Fibroblast of lung (primary cell): Measurements from ENCODE around the gene ARHGAP5. TPM values are rescaled to one million over a fixed set of nuclear protein-coding genes. Genes with fewer than 3 reads are reported as not detected.

Experiments used
- DNase-seq, 2 donors: peaks; one replicate each; pipeline versions ENCODE4 v3.0.0 to v3.0.0-alpha.2; 2010; ENCODE audit warnings: low read depth in 2 of 2
- H2AFZ ChIP-seq: 2 replicates; pipeline ENCODE4 v1.5.1; 2012; ENCODE audit warnings: low read length, control low read depth, inconsistent platforms
- H3K27ac ChIP-seq: 2 replicates; pipeline ENCODE4 v1.5.1; 2011; ENCODE audit warnings: low read length, control low read depth; ENCODE audit not compliant: insufficient read depth
- H3K27me3 ChIP-seq: 2 replicates; pipeline ENCODE4 v1.5.1; 2011; ENCODE audit warnings: mild to moderate bottlenecking, low read length; ENCODE audit not compliant: control insufficient read depth, insufficient read depth
- H3K36me3 ChIP-seq: 2 replicates; pipeline ENCODE4 v1.5.1; 2011; ENCODE audit warnings: low read length; ENCODE audit not compliant: control insufficient read depth, insufficient read depth
- H3K4me1 ChIP-seq: 2 replicates; pipeline ENCODE4 v1.5.1; 2011; ENCODE audit warnings: low read length; ENCODE audit not compliant: control insufficient read depth, insufficient read depth; ENCODE audit errors: extremely low read depth
- H3K4me2 ChIP-seq: 2 replicates; pipeline ENCODE4 v1.5.1; 2011; ENCODE audit warnings: low read length, control low read depth; ENCODE audit not compliant: insufficient read depth; ENCODE audit errors: extremely low read depth
- H3K4me3 ChIP-seq, 4 experiments: fragments of 200-600 bp in 1 of 4; sonication (generic) in 1 of 4; replicated peaks in 1 of 4; 2 replicates each; pipeline ENCODE4 v1.5.1; 2011 to 2016; ENCODE audit warnings: low read length in 4 of 4, low read depth in 3 of 4, mild to moderate bottlenecking in 3 of 4, control low read depth in 2 of 4, inconsistent platforms in 1 of 4, mixed read lengths in 1 of 4; ENCODE audit not compliant: insufficient read depth in 1 of 4; ENCODE audit errors: control extremely low read depth in 1 of 4
- H3K79me2 ChIP-seq: 2 replicates; pipeline ENCODE4 v1.5.1; 2012; ENCODE audit warnings: mild to moderate bottlenecking, low read length, inconsistent platforms; ENCODE audit not compliant: control insufficient read depth, insufficient read depth
- H3K9ac ChIP-seq: 2 replicates; pipeline ENCODE4 v1.5.1; 2011; ENCODE audit warnings: mild to moderate bottlenecking, low read length, control low read depth; ENCODE audit not compliant: insufficient read depth
- H3K9me3 ChIP-seq: 2 replicates; pipeline ENCODE4 v1.5.1; 2012; ENCODE audit warnings: low read depth, low read length; ENCODE audit not compliant: control insufficient read depth, insufficient read depth
- H4K20me1 ChIP-seq: 2 replicates; pipeline ENCODE4 v1.5.1; 2011; ENCODE audit warnings: low read length; ENCODE audit not compliant: control insufficient read depth, insufficient read depth; ENCODE audit errors: extremely low read depth
- CTCF ChIP-seq, 2 donors: IDR thresholded peaks in 1 of 2; conservative IDR thresholded peaks in 1 of 2; 1 replicate in 1 of 2; 2 replicates in 1 of 2; pipeline ENCODE4 v1.5.1; 2011 to 2012; ENCODE audit warnings: low read length in 2 of 2, control low read depth in 1 of 2, inconsistent platforms in 1 of 2, low read depth in 1 of 2, mild to moderate bottlenecking in 1 of 2
- EZH2 ChIP-seq: IDR thresholded peaks from 2 replicates; pipeline ENCODE4 v1.5.1; 2012; ENCODE audit warnings: low read length, control low read depth, mild to moderate bottlenecking; ENCODE audit errors: missing control alignments
- polyA plus RNA-seq, 2 donors: library from polyadenylated mRNA; depleted of rRNA in 1 of 2; stranded (reverse) in 1 of 2; unstranded in 1 of 2; fragments of >200 nt; gene quantifications; 2 replicates each; pipeline ENCODE4 v1.2.1, GENCODE V29; 2011 to 2012; ENCODE audit warnings: missing spikeins in 1 of 2
- total RNA-seq: library from RNA; depleted of rRNA; stranded (reverse); fragments of >200 nt; gene quantifications from 2 replicates; pipeline ENCODE4 v1.2.1, GENCODE V29; 2014

The ARHGAP5 gene
- total and polyA plus RNA-seq, 2 donors (not counting 1 experiment from before 2014, with no cell fraction given) = 37.0 to 68.4 TPM

- TF ChIP-seq EZH2 = no peak
- no peaks in the 10 kb centered on the region for H3K4me1 ChIP-seq
- no peak for DNase-seq
- H4K20me1 ChIP-seq = no peaks in the 10 kb centered on the region
- H3K4me3 ChIP-seq = no peak overlapping the region
- H3K9ac ChIP-seq = no peak overlapping the region
- H3K9me3 ChIP-seq = no peaks in the 10 kb centered on the region
- no peak overlapping the region for H3K4me2 ChIP-seq
- H3K27me3 ChIP-seq = no peaks in the 10 kb centered on the region
- no peaks in the 10 kb centered on the region for H3K36me3 ChIP-seq
- H3K79me2 ChIP-seq = no peaks in the 10 kb centered on the region
- H3K27ac ChIP-seq = no peak overlapping the region
- no peak overlapping the region for H2AFZ ChIP-seq
Measured at GRCh38 chr14:32050878-32051277, 26.2 kb upstream of the ARHGAP5 start.

- Histone ChIP-seq H3K4me1 (no peaks in the 10 kb centered on the region), H3K9ac (no peak overlapping the region), H3K4me2 (no peak overlapping the region), H3K36me3 (no peaks in the 10 kb centered on the region), H4K20me1 (no peaks in the 10 kb centered on the region), H3K4me3 (no peak overlapping the region), H3K27me3 (no peaks in the 10 kb centered on the region), H3K79me2 (no peaks in the 10 kb centered on the region), H3K27ac (no peak overlapping the region), H2AFZ (no peak overlapping the region), H3K9me3 (no peaks in the 10 kb centered on the region)
- no peak for DNase-seq
- TF ChIP-seq CTCF (conservative IDR thresholded peaks at IDR 0.05 in 1 of 2, IDR thresholded peaks at IDR 0.05 in 1 of 2; ENCODE audit: low read depth in 1 of 2, low read length in 2 of 2) (no peak), EZH2 (no peak)
Measured at GRCh38 chr14:32054536-32054935, 22.6 kb upstream of the ARHGAP5 start.

GRCh38 chr14:32055175-32055574 is 21.9 kb upstream of the ARHGAP5 start:
- TF ChIP-seq EZH2 = no peak
- Histone ChIP-seq H4K20me1 (no peaks in the 10 kb centered on the region), H3K36me3 (no peaks in the 10 kb centered on the region), H3K27ac (no peak overlapping the region), H3K79me2 (no peaks in the 10 kb centered on the region), H3K4me1 (no peaks in the 10 kb centered on the region), H3K9ac (no peak overlapping the region), H3K27me3 (no peaks in the 10 kb centered on the region), H3K4me2 (no peak overlapping the region), H2AFZ (no peak overlapping the region), H3K4me3 (no peak overlapping the region), H3K9me3 (no peaks in the 10 kb centered on the region)
- DNase-seq = no peak

- Histone ChIP-seq H3K79me2 (no peaks in the 10 kb centered on the region), H3K9ac (no peak overlapping the region), H3K36me3 (no peaks in the 10 kb centered on the region), H3K4me3 (no peak overlapping the region), H3K27me3 (no peaks in the 10 kb centered on the region), H2AFZ (no peak overlapping the region), H3K4me2 (no peak overlapping the region), H3K9me3 (no peaks in the 10 kb centered on the region), H3K27ac (no peak overlapping the region), H4K20me1 (no peaks in the 10 kb centered on the region), H3K4me1 (no peaks in the 10 kb centered on the region)
- no peak for DNase-seq
- TF ChIP-seq EZH2 (no peak), CTCF (conservative IDR thresholded peaks at IDR 0.05 in 1 of 2, IDR thresholded peaks at IDR 0.05 in 1 of 2; ENCODE audit: low read depth in 1 of 2, low read length in 2 of 2) (no peak)
Measured at GRCh38 chr14:32059702-32060101, 17.4 kb upstream of the ARHGAP5 start.
